G401 (cell line): Measurements from ENCODE around the gene RIC1. TPM values are rescaled to one million over a fixed set of nuclear protein-coding genes. Genes with fewer than 3 reads are reported as not detected.
"Not testable (repeated sequence)": the region's sequence is repeated elsewhere in the genome, so short reads cannot be mapped to it uniquely, and the experiment has no call there.

Experiments used
- DNase-seq: peaks from one replicate; pipeline ENCODE4 v3.0.0-alpha.2; 2015; ENCODE audit warnings: low spot score
- in situ Hi-C: cut with HindIII; loops from 2 replicates; pipeline ENCODE4 v1.10.0; 2016; ENCODE audit warnings: low sequenced_read_pairs, mixed read lengths
- total RNA-seq: library from RNA; depleted of rRNA; stranded (reverse); fragments of >200 nt; shearing (Covaris generic); gene quantifications from 2 replicates; pipeline ENCODE4 v1.2.3, GENCODE V29; 2014; rRNA removed

RIC1 gene
- total RNA-seq, 1 experiment from 2014 or later, result 17.1 TPM

DNA sequence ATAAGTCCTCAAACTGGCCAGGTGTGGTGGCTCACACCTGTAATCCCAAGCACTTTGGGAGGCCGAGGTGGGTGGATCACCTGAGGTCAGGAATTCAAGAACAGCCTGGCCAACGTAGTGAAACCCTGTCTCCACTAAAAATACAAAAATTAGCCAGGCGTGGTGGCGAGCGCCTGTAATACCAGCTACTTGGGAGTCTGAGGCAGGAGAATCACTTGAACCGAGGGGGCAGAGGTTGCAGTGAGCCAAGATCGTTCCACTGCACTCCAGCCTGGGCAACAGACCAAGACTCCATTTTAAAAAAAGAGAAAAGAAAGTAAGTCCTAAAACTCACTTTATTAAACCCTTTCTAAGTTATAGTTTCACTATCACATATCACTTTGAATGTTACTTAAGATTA lies 171.5 kb downstream of the RIC1 start:
- DNase-seq, in situ Hi-C loops: not testable (repeated sequence)

DNA sequence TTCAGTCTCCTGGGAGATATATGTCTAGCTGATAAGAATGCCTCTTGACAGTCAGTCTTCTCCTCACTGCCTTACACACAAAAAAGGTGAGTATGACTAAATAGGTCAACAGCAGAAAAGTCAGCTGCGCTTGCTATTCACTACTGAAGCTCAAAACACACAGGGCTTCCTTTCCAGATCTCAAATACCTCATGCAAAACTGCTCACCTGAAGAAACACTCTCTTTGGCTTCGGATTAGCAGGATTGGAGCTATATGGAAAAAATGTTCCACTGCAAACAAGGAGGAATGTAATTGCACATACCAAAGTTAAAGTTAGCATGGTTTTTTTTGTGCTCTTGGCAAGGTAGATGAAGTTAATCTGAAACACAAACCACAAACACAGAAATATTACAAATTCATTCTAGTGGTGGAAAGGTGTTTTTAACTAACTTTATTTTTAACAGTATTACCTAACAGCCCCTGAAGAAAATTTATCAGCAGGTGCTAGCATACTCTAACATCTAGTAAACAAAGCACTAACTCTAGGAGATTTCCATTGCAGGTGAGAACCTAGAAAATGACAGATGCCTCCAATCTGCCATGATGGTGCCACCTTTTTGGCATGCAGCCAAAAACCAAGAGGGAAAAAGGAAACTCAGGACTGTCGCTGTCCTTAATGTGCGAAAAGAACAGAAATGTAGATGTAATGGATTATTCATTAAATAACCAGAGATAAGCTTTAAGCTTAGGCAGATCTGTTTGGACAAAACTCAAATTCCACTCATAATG lies 172.2 kb downstream of the RIC1 start:
- in situ Hi-C loops, result no loop called here
- DNase-seq, result peak; percentile 68

DNA sequence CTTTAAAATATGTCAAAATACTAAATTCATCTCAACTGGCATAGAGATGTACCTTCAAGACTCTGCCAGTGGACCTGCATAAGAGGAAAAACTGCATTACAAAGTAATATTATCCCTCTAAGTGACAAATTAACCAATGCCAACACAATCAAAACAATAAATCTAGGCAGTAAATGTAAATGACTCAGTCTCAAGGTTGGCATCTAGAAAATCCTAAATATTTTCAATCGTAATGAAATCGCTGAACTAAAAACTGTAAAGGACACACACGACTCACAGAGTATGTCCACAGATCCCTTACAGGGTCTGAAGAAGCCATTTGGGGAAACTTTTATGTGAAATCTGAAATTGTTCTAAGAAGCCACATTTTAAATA lies 172.8 kb downstream of the RIC1 start:
- in situ Hi-C loops, result no loop called here
- DNase-seq, result no peak

DNA sequence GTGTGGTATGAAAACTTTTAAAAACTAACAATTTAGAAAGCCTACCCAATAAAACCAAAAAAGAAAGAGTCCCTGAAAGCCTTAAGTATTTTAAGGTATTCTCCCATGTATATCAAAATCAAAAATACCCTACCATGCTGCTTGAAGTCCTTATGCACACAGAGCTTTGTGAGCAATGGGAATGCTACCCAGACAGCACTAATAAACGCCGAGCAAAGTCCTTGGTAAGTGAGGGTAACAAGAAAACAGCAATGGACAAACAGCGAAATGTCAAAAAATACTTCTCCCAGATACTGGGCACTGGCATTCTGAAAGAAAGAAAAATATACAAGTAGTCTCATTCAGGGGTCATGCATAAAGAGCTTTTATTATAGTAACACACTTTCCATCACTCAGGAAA lies 176.6 kb downstream of the RIC1 start:
- in situ Hi-C loops, result no loop called here

DNA sequence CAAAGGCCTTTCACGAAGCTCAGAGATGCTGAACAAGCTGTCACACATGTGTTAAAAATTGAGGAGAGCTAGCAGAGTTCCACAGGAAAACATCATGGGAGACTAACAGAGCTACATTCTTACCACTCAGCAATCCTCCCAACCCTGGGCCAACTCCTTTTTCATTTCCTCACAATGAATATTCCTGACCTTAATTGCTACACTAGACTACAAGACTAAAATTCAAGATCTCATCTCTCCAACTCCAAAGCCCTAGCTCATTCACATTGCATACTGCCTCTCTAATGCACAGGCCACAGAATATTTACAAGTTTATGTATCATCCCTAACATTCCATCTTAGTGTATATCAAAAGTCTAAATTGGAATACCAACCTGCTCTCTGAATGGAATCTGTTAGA lies 182.8 kb downstream of the RIC1 start:
- DNase-seq, result no peak
- in situ Hi-C loops, result no loop called here

More for the DNA sequence above, 176.6 kb downstream of the RIC1 start:
- no peak for DNase-seq

DNA sequence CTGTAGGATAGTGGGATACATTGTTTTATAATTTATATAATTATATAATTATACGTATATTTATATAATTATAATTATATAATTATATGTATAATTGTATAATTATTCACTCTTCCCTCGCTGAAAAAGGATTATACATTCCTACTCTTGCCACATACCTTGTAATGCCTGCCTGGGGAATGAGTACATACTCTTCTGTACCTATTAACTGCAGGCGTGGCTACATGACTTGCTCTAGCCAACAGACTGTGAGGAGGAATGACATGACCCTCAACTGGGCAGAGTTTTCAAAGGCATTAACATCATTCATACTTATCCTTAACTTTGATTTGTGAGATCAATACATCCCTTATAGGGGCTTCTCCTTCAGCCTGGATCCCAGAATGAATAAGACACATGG lies 184.9 kb downstream of the RIC1 start:
- no peak for DNase-seq
- in situ Hi-C loops, result no loop called here

DNA sequence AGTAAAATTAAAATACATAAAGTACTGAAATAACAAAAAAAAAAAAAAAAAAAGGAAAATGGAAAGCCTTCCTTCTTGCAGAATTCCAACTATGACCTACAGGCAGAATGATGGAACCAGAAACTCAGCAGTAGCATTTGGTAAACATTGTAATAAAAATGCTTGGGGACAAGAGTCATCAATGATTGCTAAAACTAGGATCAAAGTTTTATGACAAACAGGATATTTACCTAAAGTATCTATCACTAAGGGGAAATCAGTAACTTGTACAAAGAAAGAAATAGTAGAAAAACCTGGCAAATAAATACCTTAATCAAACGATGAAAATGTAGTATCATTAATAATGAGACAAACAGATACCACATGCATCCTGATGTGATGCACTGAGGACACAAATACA lies 186.6 kb downstream of the RIC1 start:
- in situ Hi-C loops, result no loop called here
- no peak for DNase-seq

DNA sequence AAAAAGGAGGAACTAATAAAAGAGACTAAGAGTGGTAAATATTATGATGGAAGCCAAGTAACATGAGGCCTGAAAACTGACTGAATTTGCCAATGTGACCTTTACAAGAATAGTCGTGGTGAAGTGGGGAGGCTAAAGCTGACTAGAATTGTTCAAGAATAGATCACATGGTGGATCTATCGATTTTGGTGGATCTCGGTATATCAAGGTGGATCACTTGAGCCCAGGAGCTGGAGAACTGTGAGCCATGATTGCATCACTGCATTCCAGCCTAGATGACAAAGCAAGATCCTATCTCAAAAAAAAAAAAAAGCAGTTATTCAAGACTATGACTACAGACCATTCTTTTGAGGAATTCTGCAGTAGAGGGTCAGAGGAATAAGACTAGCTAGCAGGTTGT lies 189.0 kb downstream of the RIC1 start:
- no peak for DNase-seq

DNA sequence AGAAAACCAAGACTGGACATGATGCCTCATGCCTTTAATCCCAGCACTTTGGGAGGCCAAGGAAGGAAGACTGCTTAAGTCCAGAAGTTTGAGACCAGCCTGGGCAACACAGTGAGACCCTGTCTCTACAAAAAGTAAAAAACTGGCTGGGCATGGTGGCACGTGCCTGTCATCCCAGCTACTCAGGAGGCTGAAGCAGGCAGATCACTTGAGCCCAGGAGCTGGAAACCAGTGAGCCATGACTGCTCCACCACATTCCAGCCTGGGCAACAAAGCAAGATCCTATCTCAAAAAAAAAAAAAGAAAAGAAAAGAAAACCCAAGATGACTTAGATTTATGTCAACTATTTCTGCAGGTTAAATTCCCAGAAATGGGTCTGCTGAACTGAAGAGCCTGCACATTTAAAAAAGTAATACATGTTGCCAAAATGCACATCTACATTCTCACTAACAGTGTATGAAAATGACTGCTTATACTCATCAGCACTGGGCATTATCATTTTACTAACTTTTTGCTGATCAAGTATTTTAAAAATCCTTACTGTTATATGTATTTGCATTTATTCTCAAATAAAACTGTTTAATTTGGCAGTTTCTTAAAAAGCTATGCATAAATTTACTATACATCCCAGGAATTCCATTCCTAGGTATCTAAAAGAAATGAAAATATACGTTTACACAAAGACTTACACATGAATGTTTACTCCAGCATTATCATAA lies 189.7 kb downstream of the RIC1 start:
- DNase-seq, result no peak
- in situ Hi-C loops, result no loop called here

More for the DNA sequence above, 189.0 kb downstream of the RIC1 start:
- in situ Hi-C loops, result no loop called here

DNA sequence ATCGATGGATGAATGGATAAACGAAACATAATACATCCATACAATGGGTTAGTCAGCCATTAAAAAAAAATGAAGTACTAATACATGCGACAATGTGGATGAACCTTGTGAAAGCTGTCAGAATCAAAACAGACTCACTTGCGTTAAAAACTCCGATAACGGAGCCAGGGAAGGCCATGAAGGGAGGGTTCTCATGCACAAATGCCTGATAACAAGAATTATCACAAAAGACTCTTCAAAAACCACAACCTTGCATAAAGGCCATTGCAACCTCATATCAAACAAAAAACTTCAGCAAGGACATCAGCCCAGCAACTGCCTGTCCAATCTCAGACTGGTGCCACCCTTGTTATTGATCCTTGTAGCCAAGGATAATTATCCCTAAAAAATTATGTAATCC lies 190.3 kb downstream of the RIC1 start:
- in situ Hi-C loops, result no loop called here
- DNase-seq, result no peak

DNA sequence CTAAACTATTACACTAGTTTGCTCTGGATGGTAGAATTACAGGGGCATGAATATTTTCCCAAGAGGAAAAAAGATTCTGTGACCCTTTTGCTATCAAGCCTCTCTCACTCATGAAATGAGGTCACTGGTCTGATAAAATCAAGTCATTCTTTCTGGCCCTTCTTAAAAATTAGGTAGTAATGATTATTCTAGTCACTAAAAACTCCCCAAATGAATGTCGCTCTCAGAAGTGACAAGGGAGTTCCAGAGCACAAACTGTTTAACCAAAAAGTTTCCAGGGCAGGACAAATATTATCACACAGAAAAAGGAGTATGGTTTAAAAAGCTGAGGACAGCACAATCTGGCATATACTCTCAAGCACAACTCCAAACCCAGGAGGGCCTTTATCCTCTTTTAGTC lies 191.5 kb downstream of the RIC1 start:
- in situ Hi-C loops, result no loop called here
- DNase-seq, result no peak

DNA sequence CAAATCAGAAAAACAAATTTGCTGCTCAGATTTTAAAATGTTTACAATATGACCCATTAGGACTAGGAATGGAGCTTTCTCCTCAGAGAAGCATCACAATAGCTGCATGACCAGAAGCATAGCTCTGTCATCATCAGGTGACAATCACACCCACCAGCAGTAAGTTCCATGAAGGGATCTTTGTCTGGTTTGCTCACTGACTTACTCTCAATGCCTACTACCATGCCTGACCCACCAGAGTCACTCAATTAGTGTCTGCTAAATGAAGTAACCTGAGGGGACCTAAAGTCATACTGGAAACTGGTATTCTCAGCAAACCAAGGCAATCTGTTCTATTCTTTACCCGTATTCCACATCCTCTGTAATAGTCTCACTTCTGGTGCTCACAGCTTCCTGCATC lies 196.3 kb downstream of the RIC1 start:
- no peak for DNase-seq
- in situ Hi-C loops, result no loop called here

Other genes with a start within 250 kb of the RIC1 start
- 62.0 and 102 TPM in 2 replicates for gene PLGRKT, start 191.2 kb upstream of the RIC1 start, total RNA-seq
- gene CD274, start 178.6 kb upstream of the RIC1 start, total RNA-seq, result not detected in 2 replicates
- not detected in 2 replicates for gene PDCD1LG2, start 118.6 kb upstream of the RIC1 start, total RNA-seq
- 9.8 and 19.3 TPM in 2 replicates for gene ERMP1, start 204.0 kb downstream of the RIC1 start, total RNA-seq